Measurements from ENCODE around the gene GPR15.

- TF ChIP-seq CTCF (IDR thresholded peaks at IDR 0.05; ENCODE audit: poor library complexity, severe bottlenecking) (no peak), REST (IDR thresholded peaks at IDR 0.05; ENCODE audit: borderline replicate concordance) (no peak), TAF1 (IDR thresholded peaks at IDR 0.05; ENCODE audit: low read depth) (no peak)
Measured at GRCh38 chr3:98525494-98525893, 6.3 kb upstream of the GPR15 start.
